Progenitor cell of endocrine pancreas (in vitro differentiated cells): ENCODE measurements around the gene C11orf21. TPM values are rescaled to one million over a fixed set of nuclear protein-coding genes. Genes with fewer than 3 reads are reported as not detected.
"Not testable (repeated sequence)": the region's sequence is repeated elsewhere in the genome, so short reads cannot be mapped to it uniquely, and the experiment has no call there.

Source experiments
- DNase-seq: peaks from one replicate; pipeline ENCODE4 v3.0.0; 2021; ENCODE audit warnings: low spot score; ENCODE audit not compliant: unreplicated experiment
- H3K27ac Mint-ChIP-seq: 2 replicates; pipeline ENCODE4 v1.8.0; 2021; ENCODE audit warnings: mild to moderate bottlenecking, moderate library complexity, mixed read lengths
- H3K27me3 Mint-ChIP-seq: 2 replicates; pipeline ENCODE4 v1.8.0; 2021; ENCODE audit warnings: mixed read lengths
- H3K36me3 Mint-ChIP-seq: 2 replicates; pipeline ENCODE4 v1.8.0; 2022; ENCODE audit warnings: mixed read lengths; ENCODE audit not compliant: insufficient read depth
- H3K4me1 Mint-ChIP-seq: 2 replicates; pipeline ENCODE4 v1.8.0; 2021; ENCODE audit warnings: low read depth, mixed read lengths
- H3K4me3 Mint-ChIP-seq: 2 replicates; pipeline ENCODE4 v1.8.0; 2021; ENCODE audit warnings: low read depth, mild to moderate bottlenecking, moderate library complexity, mixed read lengths
- H3K9me3 Mint-ChIP-seq: 2 replicates; pipeline ENCODE4 v1.8.0; 2021; ENCODE audit warnings: low read depth, mixed read lengths
- CTCF ChIP-seq: fragments of 200-600 bp; sonication (generic); IDR thresholded peaks from one replicate; pipeline ENCODE4 v1.5.0; 2021; ENCODE audit warnings: antibody characterized with exemption, mild to moderate bottlenecking; ENCODE audit not compliant: unreplicated experiment
- total RNA-seq: library from RNA; stranded (reverse); gene quantifications from 2 replicates; pipeline ENCODE4 v1.2.1, GENCODE V29; 2021

Gene C11orf21
- total RNA-seq, 1 donor from 2014 or later: 0.69 TPM

- TF ChIP-seq CTCF: no peak
- Mint-ChIP-seq H3K9me3 (peaks cover 10% of the 10 kb centered on the region), H3K27ac (no peak overlapping the region), H3K4me1 (no peaks in the 10 kb centered on the region), H3K4me3 (no peak overlapping the region), H3K27me3 (peaks cover 37% of the 10 kb centered on the region), H3K36me3 (no peaks in the 10 kb centered on the region)
- no peak for DNase-seq
Measured at GRCh38 chr11:2345050-2345449, 43.3 kb upstream of the C11orf21 start.

GRCh38 chr11:2343502-2343901, 41.8 kb upstream of the C11orf21 start:
- Mint-ChIP-seq H3K9me3 (peaks cover 4% of the 10 kb centered on the region), H3K27me3 (peaks cover 49% of the 10 kb centered on the region), H3K4me3 (no peak overlapping the region), H3K4me1 (no peaks in the 10 kb centered on the region), H3K36me3 (no peaks in the 10 kb centered on the region), H3K27ac (no peak overlapping the region)
- no peak for TF ChIP-seq CTCF
- no peak for DNase-seq

- H3K4me1 Mint-ChIP-seq: no peaks in the 10 kb centered on the region
Measured at GRCh38 chr11:2342981-2343380, 41.3 kb upstream of the C11orf21 start.

GRCh38 chr11:2342557-2342956, 40.8 kb upstream of the C11orf21 start:
- no peaks in the 10 kb centered on the region for H3K4me1 Mint-ChIP-seq
- peaks cover 4% of the 10 kb centered on the region for H3K9me3 Mint-ChIP-seq
- peaks cover 54% of the 10 kb centered on the region for H3K27me3 Mint-ChIP-seq
- TF ChIP-seq CTCF: no peak
- no peaks in the 10 kb centered on the region for H3K36me3 Mint-ChIP-seq
- H3K4me3 Mint-ChIP-seq: no peak overlapping the region
- DNase-seq: no peak
- H3K27ac Mint-ChIP-seq: no peak overlapping the region

More at GRCh38 chr11:2342981-2343380, 41.3 kb upstream of the C11orf21 start:
- no peak overlapping the region for H3K27ac Mint-ChIP-seq
- peaks cover 4% of the 10 kb centered on the region for H3K9me3 Mint-ChIP-seq
- DNase-seq: no peak
- no peak overlapping the region for H3K4me3 Mint-ChIP-seq
- H3K36me3 Mint-ChIP-seq: no peaks in the 10 kb centered on the region
- no peak for TF ChIP-seq CTCF
- H3K27me3 Mint-ChIP-seq: peaks cover 50% of the 10 kb centered on the region

- H3K4me3 Mint-ChIP-seq, H3K9me3 Mint-ChIP-seq, H3K4me1 Mint-ChIP-seq, H3K36me3 Mint-ChIP-seq, DNase-seq: not testable (repeated sequence)
- peak overlapping the region; percentile 26 for H3K27ac Mint-ChIP-seq
- H3K27me3 Mint-ChIP-seq: peaks cover 64% of the 10 kb centered on the region
Measured at GRCh38 chr11:2338760-2339159, 37.0 kb upstream of the C11orf21 start.

- not testable (repeated sequence) for DNase-seq, H3K4me1 Mint-ChIP-seq
Measured at GRCh38 chr11:2335286-2335685, 33.6 kb upstream of the C11orf21 start.

GRCh38 chr11:2333486-2334205, 31.9 kb upstream of the C11orf21 start:
- Mint-ChIP-seq H3K9me3 (peaks cover 11% of the 10 kb centered on the region), H3K27me3 (peaks cover 36% of the 10 kb centered on the region)
- not testable (repeated sequence) for H3K36me3 Mint-ChIP-seq, DNase-seq, H3K27ac Mint-ChIP-seq, H3K4me3 Mint-ChIP-seq, H3K4me1 Mint-ChIP-seq

More at GRCh38 chr11:2335286-2335685, 33.6 kb upstream of the C11orf21 start:
- H3K9me3 Mint-ChIP-seq, H3K36me3 Mint-ChIP-seq, H3K4me3 Mint-ChIP-seq, H3K27ac Mint-ChIP-seq: not testable (repeated sequence)
- peaks cover 44% of the 10 kb centered on the region for H3K27me3 Mint-ChIP-seq

GRCh38 chr11:2332569-2332968, 30.9 kb upstream of the C11orf21 start:
- not testable (repeated sequence) for H3K27ac Mint-ChIP-seq, H3K4me1 Mint-ChIP-seq, DNase-seq, H3K4me3 Mint-ChIP-seq, H3K36me3 Mint-ChIP-seq
- H3K27me3 Mint-ChIP-seq: peaks cover 33% of the 10 kb centered on the region
- peaks cover 11% of the 10 kb centered on the region for H3K9me3 Mint-ChIP-seq
